H1 (cell line): ENCODE measurements around the gene ACAD9. TPM values are rescaled to one million over a fixed set of nuclear protein-coding genes. Genes with fewer than 3 reads are reported as not detected.

ENCODE experiments used
- BCL11A ChIP-seq, 2 experiments: IDR thresholded peaks; one replicate each; pipeline ENCODE4 v1.6.1; 2011; ENCODE audit warnings: low read depth in 2 of 2, low read length in 2 of 2, mild to moderate bottlenecking in 2 of 2
- JUND ChIP-seq: IDR thresholded peaks from 2 replicates; pipeline ENCODE4 v1.6.1; 2011; ENCODE audit warnings: mild to moderate bottlenecking, improper control_type of control experiment, low read length
- NANOG ChIP-seq: IDR thresholded peaks from 2 replicates; pipeline ENCODE4 v1.6.1; 2011; ENCODE audit warnings: low read length, low read depth, mild to moderate bottlenecking, inconsistent platforms; ENCODE audit not compliant: insufficient read depth, poor library complexity, severe bottlenecking
- RFX5 ChIP-seq: IDR thresholded peaks from 2 replicates; pipeline ENCODE4 v1.6.1; 2011; ENCODE audit warnings: low read depth, low read length, improper control_type of control experiment, borderline replicate concordance
- SRF ChIP-seq: IDR thresholded peaks from 2 replicates; pipeline ENCODE4 v1.6.1; 2011; ENCODE audit warnings: mild to moderate bottlenecking, low read depth, low read length, moderate library complexity
- SUZ12 ChIP-seq: fragments of 200-600 bp; sonication (generic); IDR thresholded peaks from 2 replicates; pipeline ENCODE4 v1.6.1; 2012; ENCODE audit warnings: mild to moderate bottlenecking, inconsistent platforms, low read length, moderate library complexity, mixed read lengths
- polyA plus RNA-seq, 7 experiments: library from polyadenylated mRNA; depleted of rRNA in 3 of 7; stranded (reverse) in 5 of 7; unstranded in 2 of 7; fragments of >200 nt in 5 of 7; fragments of 200-250 nt in 2 of 7; gene quantifications; 1 replicate in 5 of 7; 2 replicates in 1 of 7; 4 replicates in 1 of 7; pipeline versions ENCODE4 v1.2.1 to v1.2.3, GENCODE V29; 2011 to 2013; ENCODE audit warnings: missing spikeins in 2 of 7, mixed read lengths in 2 of 7
- total RNA-seq: library from RNA; stranded (reverse); fragmentation: NEBNext Ultra II Directional; extraction: Animal tissue kit (Norgen Biotek cat#: 25700); gene quantifications from 2 replicates; pipeline ENCODE4 v1.2.1, GENCODE V29; 2021

Gene ACAD9
- total and polyA plus RNA-seq, 2 of the 8 experiments (the other 6 are each of a cell fraction or from before 2014, with no cell fraction given), result 27.5 to 28.9 TPM

- TF ChIP-seq RFX5 (no peak), SRF (no peak), JUND (no peak), NANOG (no peak), BCL11A (IDR thresholded peaks at IDR 0.05; ENCODE audit: low read depth in 2 of 2, low read length in 2 of 2) (no peak), SUZ12 (no peak)
- TF ChIP-seq, all 59 proteins: peak for 0
Observed at GRCh38 chr3:128931046-128931445, 51.6 kb downstream of the ACAD9 start (continued).
